Panc1 (cell line): ENCODE data around the gene LVRN. TPM values are rescaled to one million over a fixed set of nuclear protein-coding genes. Genes with fewer than 3 reads are reported as not detected.

Source experiments
- ATAC-seq: fragments of 200-7000 bp; cut with Tn5 transposase; 2 replicates; pipeline ENCODE4 v1.9.1; 2020; ENCODE audit warnings: mild to moderate bottlenecking, moderate library complexity
- BruUV-seq: library from RNA; stranded (reverse); fragments of 400-500 nt; replicated peaks from 2 replicates; lab custom pipeline; 2021; lab: Mats Ljungman, UMichigan
- CTCF ChIA-PET: fragments of 300-600 bp; sonication (Branson Sonifier 250); formaldehyde crosslinking; loops from one replicate; lab custom pipeline; 2022; ENCODE audit warnings: antibody characterized with exemption; lab: Charles Lee
- POLR2A ChIA-PET: fragments of 300-600 bp; sonication (Branson Sonifier 250); formaldehyde crosslinking; loops from one replicate; lab custom pipeline; 2022; ENCODE audit warnings: antibody characterized with exemption; lab: Charles Lee
- DNase-seq: peaks from one replicate; pipeline ENCODE4 v3.0.0-alpha.2; 2010; ENCODE audit warnings: low read depth, low spot score
- H3K27ac ChIP-seq: 2 replicates; pipeline ENCODE4 v1.5.1; 2011; ENCODE audit warnings: mild to moderate bottlenecking, low read length, inconsistent platforms
- H3K27me3 ChIP-seq: fragments of 200-500 bp; sonication (Bioruptor generic); 2 replicates; pipeline ENCODE4 v1.6.0; 2014; ENCODE audit warnings: low read length, inconsistent platforms; ENCODE audit not compliant: control insufficient read depth, insufficient read depth
- H3K36me3 ChIP-seq: fragments of 200-500 bp; sonication (Bioruptor generic); 2 replicates; pipeline ENCODE4 v1.5.1; 2014; ENCODE audit warnings: inconsistent platforms, mild to moderate bottlenecking, low read length, moderate library complexity; ENCODE audit not compliant: control insufficient read depth, insufficient read depth
- H3K4me1 ChIP-seq: 2 replicates; pipeline ENCODE4 v1.5.1; 2011; ENCODE audit warnings: inconsistent platforms, mild to moderate bottlenecking, low read length, moderate library complexity; ENCODE audit not compliant: control insufficient read depth, insufficient read depth
- H3K4me3 ChIP-seq, 2 experiments: 2 replicates each; pipeline ENCODE4 v1.5.1; 2011 to 2012; ENCODE audit warnings: low read depth in 2 of 2, low read length in 2 of 2, mild to moderate bottlenecking in 2 of 2, inconsistent platforms in 1 of 2, moderate library complexity in 1 of 2
- H3K9me3 ChIP-seq: fragments of 200-500 bp; sonication (Bioruptor generic); 2 replicates; pipeline ENCODE4 v1.5.1; 2014; ENCODE audit warnings: low read depth, mild to moderate bottlenecking, inconsistent platforms, low read length, moderate library complexity; ENCODE audit not compliant: control insufficient read depth, insufficient read depth
- POLR2AphosphoS5 ChIP-seq: IDR thresholded peaks from 2 replicates; pipeline ENCODE4 v1.6.1; 2012; ENCODE audit warnings: mild to moderate bottlenecking, low read depth, low read length, moderate library complexity
- SIN3A ChIP-seq: IDR thresholded peaks from 2 replicates; pipeline ENCODE4 v1.6.1; 2012; ENCODE audit warnings: low read depth, mild to moderate bottlenecking, low read length, moderate library complexity, borderline replicate concordance; ENCODE audit not compliant: insufficient read depth
- TCF7L2 ChIP-seq: IDR thresholded peaks from 2 replicates; pipeline ENCODE4 v1.6.1; 2011; ENCODE audit warnings: mild to moderate bottlenecking, low read depth, low read length, inconsistent platforms
- in situ Hi-C: cut with HindIII; loops from 2 replicates; pipeline ENCODE4 v1.10.0; 2016; ENCODE audit warnings: low sequenced_read_pairs, low pct_unique_long_range_greater_than_20kb
- intact Hi-C: fragments of 100-400 bp; cut with micrococcal nuclease; formaldehyde crosslinking; loops from one replicate; pipeline ENCODE4 v1.10.0; 2022; ENCODE audit not compliant: unreplicated experiment
- total RNA-seq: library from RNA; stranded (reverse); gene quantifications from one replicate; pipeline ENCODE4 v1.2.1, GENCODE V29; 2021; ENCODE audit not compliant: unreplicated experiment
- TF ChIP-seq, protein P1 (sequence below): fragments of 450-650 bp; IDR thresholded peaks from 2 replicates; pipeline ENCODE4 v1.5.1; 2017; ENCODE audit warnings: mild to moderate bottlenecking
- TF ChIP-seq, protein P2 (sequence below), 2 experiments: IDR thresholded peaks; 2 replicates each; pipeline ENCODE4 v1.6.1; 2011 to 2012; ENCODE audit warnings: low read depth in 2 of 2, control low read depth in 1 of 2, low read length in 1 of 2, mild to moderate bottlenecking in 1 of 2, moderate library complexity in 1 of 2; ENCODE audit not compliant: insufficient read depth in 1 of 2

Gene LVRN
- total RNA-seq, 1 experiment from 2014 or later = 0.08 TPM

GRCh38 chr5:116002116-116002906 lies 40.0 kb downstream of the LVRN start:
- POLR2A ChIA-PET = no interaction called here
- Histone ChIP-seq H3K27me3 (no peaks in the 10 kb centered on the region), H3K27ac (no peak overlapping the region), H3K4me3 (no peak overlapping the region), H3K36me3 (no peaks in the 10 kb centered on the region), H3K4me1 (no peaks in the 10 kb centered on the region), H3K9me3 (no peaks in the 10 kb centered on the region)
- DNase-seq = no peak
- TF ChIP-seq, protein P1, sequence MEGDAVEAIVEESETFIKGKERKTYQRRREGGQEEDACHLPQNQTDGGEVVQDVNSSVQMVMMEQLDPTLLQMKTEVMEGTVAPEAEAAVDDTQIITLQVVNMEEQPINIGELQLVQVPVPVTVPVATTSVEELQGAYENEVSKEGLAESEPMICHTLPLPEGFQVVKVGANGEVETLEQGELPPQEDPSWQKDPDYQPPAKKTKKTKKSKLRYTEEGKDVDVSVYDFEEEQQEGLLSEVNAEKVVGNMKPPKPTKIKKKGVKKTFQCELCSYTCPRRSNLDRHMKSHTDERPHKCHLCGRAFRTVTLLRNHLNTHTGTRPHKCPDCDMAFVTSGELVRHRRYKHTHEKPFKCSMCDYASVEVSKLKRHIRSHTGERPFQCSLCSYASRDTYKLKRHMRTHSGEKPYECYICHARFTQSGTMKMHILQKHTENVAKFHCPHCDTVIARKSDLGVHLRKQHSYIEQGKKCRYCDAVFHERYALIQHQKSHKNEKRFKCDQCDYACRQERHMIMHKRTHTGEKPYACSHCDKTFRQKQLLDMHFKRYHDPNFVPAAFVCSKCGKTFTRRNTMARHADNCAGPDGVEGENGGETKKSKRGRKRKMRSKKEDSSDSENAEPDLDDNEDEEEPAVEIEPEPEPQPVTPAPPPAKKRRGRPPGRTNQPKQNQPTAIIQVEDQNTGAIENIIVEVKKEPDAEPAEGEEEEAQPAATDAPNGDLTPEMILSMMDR = no peak
- no peak for TF ChIP-seq POLR2AphosphoS5
- TF ChIP-seq TCF7L2 = no peak
- TF ChIP-seq, protein P2, sequence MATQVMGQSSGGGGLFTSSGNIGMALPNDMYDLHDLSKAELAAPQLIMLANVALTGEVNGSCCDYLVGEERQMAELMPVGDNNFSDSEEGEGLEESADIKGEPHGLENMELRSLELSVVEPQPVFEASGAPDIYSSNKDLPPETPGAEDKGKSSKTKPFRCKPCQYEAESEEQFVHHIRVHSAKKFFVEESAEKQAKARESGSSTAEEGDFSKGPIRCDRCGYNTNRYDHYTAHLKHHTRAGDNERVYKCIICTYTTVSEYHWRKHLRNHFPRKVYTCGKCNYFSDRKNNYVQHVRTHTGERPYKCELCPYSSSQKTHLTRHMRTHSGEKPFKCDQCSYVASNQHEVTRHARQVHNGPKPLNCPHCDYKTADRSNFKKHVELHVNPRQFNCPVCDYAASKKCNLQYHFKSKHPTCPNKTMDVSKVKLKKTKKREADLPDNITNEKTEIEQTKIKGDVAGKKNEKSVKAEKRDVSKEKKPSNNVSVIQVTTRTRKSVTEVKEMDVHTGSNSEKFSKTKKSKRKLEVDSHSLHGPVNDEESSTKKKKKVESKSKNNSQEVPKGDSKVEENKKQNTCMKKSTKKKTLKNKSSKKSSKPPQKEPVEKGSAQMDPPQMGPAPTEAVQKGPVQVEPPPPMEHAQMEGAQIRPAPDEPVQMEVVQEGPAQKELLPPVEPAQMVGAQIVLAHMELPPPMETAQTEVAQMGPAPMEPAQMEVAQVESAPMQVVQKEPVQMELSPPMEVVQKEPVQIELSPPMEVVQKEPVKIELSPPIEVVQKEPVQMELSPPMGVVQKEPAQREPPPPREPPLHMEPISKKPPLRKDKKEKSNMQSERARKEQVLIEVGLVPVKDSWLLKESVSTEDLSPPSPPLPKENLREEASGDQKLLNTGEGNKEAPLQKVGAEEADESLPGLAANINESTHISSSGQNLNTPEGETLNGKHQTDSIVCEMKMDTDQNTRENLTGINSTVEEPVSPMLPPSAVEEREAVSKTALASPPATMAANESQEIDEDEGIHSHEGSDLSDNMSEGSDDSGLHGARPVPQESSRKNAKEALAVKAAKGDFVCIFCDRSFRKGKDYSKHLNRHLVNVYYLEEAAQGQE (IDR thresholded peaks at IDR 0.05; ENCODE audit: insufficient read depth in 1 of 2, low read depth in 2 of 2, low read length in 1 of 2) = no peak
- TF ChIP-seq SIN3A = no peak
- in situ Hi-C loops = no loop called here
- BruUV-seq = no TSS peak
- ATAC-seq = no peak
- intact Hi-C loops = no loop called here
- CTCF ChIA-PET = no interaction called here

DNA sequence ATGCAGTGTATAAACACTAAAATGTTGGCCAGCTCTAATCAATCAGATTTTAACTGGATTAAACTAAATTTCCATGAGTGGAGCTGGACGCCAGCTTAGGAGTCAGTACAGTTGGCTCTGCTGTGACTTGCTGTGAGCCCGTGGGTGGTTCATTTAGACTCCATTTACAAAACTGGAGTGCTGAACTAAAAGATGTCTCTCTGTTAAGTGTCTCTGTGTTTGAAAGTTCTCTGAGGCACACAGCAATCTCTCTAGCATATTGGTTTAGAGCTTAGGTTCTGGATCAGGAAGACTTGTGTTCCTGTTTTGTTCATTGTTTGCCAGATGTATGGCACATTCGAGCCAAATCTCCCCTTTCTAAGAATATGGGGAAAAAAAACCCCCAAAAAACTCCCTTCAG lies 42.0 kb downstream of the LVRN start:
- TF ChIP-seq, protein P1 = no peak
- TF ChIP-seq, protein P2 (IDR thresholded peaks at IDR 0.05; ENCODE audit: insufficient read depth in 1 of 2, low read depth in 2 of 2, low read length in 1 of 2) = no peak
- TF ChIP-seq POLR2AphosphoS5 (no peak), SIN3A (no peak), TCF7L2 (no peak)
- POLR2A ChIA-PET = no interaction called here
- no peak for DNase-seq
- no peaks in the 10 kb centered on the region for H3K9me3 ChIP-seq
- no peaks in the 10 kb centered on the region for H3K4me1 ChIP-seq
- no peaks in the 10 kb centered on the region for H3K27me3 ChIP-seq
- no TSS peak for BruUV-seq
- H3K27ac ChIP-seq = no peak overlapping the region
- CTCF ChIA-PET = no interaction called here
- ATAC-seq = no peak
- in situ Hi-C loops (no loop called here), intact Hi-C loops (no loop called here)
- no peaks in the 10 kb centered on the region for H3K36me3 ChIP-seq
- H3K4me3 ChIP-seq = no peak overlapping the region
